ENCODE measurements around the gene RET.

RET gene

GRCh38 chr10:43121444-43121843 lies 44.6 kb downstream of the RET start:
- DNase-seq (ENCODE audit: low read depth) = no peak

- no peak for DNase-seq (ENCODE audit: low read depth)
Observed at GRCh38 chr10:43122096-43122495, 45.2 kb downstream of the RET start.

GRCh38 chr10:43122826-43123225 lies 46.0 kb downstream of the RET start:
- DNase-seq (ENCODE audit: low read depth) = no peak

- DNase-seq (ENCODE audit: low read depth) = no peak
Observed at GRCh38 chr10:43123361-43124093, 46.7 kb downstream of the RET start.

DNA sequence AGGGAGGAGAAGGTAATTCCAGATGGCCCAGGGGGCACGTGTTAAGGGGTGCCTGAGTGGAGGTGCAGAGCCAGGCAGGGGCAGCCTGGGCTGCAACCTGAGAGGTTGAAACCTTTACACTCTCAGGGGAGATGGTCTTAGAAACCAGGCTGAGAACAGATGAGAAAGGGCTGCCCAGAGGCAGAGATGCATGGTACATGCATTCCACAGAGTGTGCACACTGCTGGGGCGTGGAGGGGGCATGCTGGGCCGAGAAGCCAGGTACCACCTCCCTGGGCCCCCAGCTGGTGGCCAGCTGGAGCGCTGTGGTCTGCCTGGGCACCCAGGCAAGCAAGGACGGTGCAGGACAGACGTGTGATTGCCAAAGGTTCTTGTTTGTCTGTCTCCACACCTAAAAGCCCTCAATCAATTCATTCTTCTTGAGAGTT lies 47.2 kb downstream of the RET start:
- DNase-seq (ENCODE audit: low read depth) = no peak

DNA sequence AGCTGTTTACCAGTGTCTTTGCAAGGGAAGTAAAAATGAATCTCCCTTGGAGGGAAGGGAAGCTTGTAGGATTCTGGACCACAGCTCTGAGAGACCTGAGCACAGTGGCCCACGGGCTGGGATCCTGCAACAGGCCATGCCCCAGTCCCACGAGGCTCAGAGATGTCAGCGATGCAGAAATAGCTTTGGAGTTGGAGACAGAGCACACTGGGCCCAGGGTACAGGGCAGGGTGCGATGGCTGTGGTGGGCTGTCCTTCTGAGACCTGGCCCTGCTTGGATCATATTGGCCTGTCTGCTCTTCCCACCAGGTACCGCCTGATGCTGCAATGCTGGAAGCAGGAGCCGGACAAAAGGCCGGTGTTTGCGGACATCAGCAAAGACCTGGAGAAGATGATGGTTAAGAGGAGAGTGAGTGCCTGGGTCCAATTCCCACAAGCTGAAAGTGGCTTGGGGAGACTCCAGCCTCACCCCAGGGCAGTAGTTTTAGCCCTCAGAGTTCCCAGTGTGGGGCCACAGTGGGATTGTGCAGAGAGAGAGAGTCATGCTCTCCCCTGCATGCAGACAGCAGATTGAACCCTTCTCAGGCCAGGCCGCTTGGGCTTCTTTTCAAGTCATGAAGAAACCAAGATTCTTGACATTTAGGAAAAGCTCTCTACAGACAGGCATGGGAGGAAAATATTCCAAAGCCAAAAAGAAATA lies 47.9 kb downstream of the RET start:
- no peak for DNase-seq (ENCODE audit: low read depth)

DNA sequence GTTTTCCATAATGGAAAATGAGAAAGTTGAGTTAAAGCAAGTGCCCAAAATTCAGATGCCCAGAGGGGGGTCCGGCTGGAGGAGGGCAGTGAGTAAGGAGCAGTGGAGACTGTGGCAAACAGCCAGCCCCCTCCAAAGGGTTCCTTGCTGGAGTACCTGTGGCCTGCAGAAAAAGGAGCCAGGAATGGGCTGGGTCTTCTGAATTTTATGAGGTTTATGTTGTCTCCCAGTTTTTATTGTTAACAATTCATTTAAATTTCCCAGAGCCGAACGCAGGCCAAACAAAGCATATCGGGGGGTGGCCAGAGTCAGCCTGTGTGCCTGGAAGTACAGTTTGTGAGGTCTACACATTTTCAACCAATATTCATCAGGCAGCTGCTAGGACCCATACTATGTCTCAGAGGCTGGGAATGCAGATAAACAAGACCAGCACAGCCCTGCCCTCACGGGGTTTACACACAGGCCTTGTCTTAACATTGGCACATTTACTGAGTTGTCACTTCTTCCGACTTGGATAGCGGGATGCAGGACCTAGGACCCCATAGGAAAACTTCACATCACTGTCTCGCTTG lies 48.5 kb downstream of the RET start:
- no peak for DNase-seq (ENCODE audit: low read depth)

DNA sequence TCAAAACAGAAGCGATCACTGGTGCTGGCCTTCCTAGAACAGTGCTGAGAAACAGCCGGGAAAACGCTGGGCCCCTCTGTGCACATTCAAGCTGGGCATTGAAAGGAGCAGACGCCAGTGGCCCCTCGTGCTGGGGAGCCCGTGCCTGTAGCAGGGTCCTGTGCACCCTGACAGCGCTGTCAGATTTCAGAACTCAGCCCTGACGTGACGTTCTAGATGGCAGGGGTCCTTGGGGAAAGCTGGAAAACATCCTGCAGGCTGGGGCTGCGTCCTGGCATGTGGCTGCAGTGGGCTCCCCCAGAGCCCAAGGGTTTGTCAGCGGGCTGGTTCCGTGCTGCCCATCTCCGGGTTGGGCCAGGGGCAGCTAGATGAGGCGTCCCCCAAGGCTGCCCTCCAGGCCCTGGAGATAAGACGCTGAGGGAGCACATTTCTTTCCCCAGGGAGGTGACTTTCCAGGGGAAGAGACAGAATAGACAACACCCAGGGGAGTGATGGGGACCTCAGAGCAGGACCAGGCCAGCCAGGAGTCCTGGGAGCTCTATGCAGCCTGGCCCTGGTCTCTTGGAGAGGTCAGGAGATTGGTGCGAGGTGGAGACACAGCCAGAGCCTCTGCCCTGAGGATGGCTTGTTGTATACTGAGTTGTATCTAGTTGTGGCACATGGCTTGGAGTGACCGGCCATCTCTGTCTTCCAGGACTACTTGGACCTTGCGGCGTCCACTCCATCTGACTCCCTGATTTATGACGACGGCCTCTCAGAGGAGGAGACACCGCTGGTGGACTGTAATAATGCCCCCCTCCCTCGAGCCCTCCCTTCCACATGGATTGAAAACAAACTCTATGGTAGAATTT lies 49.2 kb downstream of the RET start:
- no peak for DNase-seq (ENCODE audit: low read depth)

GRCh38 chr10:43126759-43127424 lies 50.0 kb downstream of the RET start:
- no peak for DNase-seq (ENCODE audit: low read depth)

DNA sequence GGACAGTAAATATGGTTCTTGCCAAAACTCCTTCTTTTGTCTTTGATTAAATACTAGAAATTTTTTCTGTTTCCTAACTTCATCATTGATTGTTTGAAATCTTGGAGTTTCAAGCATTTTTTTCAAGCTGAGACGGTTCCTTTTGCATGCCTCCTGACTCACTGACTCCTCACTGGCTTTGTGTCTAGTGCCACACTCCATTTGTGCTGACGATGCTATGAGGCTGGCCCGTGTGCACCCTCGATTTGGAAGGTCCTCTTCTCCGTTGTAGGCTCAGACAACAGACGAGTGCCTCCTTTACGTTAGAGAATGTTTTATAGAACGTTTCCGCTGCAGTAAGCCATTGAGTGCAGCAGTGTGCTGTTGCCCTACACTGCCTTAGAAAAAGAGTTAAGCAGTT lies 50.6 kb downstream of the RET start:
- DNase-seq (ENCODE audit: low read depth) = no peak

- DNase-seq (ENCODE audit: low read depth) = no peak
Observed at GRCh38 chr10:43128331-43128730, 51.5 kb downstream of the RET start.

GRCh38 chr10:43128958-43129706 lies 52.3 kb downstream of the RET start:
- DNase-seq (ENCODE audit: low read depth) = no peak

GRCh38 chr10:43130770-43131171 lies 53.9 kb downstream of the RET start:
- DNase-seq (ENCODE audit: low read depth) = no peak

GRCh38 chr10:43131256-43131655 lies 54.4 kb downstream of the RET start:
- DNase-seq (ENCODE audit: low read depth) = no peak

- DNase-seq (ENCODE audit: low read depth) = no peak
Observed at GRCh38 chr10:43131906-43132305, 55.0 kb downstream of the RET start.

DNA sequence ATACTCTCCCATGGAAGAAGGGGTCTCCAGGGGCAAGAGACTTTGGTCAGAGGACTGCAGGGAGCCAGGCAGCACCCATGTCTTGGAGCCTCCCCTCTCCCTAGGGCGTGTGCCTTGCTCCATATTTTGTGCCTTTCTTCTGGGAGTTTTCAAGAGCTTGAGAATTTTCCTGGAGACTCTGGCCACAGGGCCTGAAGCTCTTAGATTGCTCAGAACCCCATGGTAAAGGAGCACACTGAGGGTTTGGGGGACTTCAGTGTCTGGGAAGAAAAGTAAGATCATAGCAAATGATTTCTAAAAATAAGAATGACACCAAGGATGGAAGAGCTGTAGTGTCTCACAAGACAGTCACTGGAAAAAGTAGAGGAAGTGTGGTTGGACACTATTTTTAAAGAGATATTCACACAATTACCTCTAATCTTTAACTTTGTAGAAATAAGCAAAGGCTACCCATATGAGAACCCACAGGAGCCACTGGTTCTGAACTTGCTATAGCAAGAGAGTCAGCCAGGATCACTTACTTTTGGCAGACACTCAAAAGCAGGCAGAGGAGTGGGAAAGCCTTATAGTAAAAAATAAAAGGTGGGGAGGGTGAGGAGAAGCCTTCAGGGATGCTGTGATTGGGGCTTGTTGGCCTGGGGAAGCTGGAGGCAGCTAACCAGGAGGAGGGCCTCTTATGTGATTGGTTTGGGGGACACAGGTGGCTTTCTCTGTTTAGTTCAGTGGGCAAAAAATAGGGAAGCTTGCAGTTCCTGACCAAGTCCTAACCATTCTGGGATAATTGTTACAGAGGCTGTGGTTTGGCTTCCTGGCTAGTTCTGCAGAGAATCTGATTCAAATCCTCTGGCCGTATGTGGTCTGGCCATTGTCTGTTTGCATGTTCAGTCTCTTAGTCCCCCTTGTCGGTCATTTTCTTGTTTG lies 56.3 kb downstream of the RET start:
- no peak for DNase-seq (ENCODE audit: low read depth)

DNA sequence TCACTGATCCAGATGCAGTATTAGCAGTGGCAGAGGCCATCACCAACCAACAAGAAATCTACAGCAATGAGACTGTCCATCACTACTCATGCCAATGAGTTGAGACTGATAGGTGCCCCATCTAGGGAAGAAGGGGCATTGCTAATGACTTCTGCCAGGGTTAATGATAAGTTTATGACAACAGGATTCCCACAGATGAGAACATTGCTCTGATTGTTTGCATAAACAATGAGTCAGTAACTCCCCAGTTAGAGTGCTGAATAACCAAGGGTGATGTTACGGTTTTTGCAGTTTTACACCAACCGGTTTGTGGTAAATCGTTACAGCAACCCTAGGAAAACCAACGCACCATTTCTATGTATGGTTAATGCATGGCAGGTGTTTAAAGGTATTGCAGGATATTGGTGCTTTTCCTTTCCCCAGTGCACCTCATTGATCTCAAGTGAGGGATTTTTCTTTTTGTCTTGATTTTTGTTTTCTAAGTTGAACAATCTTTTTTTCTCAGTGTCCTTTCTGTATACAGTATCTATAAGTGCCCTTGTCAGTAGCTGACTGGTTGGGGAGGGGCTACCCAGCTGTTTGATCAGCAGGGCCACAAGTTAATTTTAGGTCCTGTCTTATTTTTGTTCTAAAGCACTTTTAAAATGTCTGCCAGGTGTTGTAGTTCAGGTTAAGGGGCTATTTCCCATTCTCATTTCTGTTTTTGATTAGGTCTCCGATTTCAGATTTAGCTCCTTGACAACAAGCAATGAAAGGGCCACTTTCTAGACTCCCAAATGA lies 57.4 kb downstream of the RET start:
- DNase-seq (ENCODE audit: low read depth) = no peak

DNA sequence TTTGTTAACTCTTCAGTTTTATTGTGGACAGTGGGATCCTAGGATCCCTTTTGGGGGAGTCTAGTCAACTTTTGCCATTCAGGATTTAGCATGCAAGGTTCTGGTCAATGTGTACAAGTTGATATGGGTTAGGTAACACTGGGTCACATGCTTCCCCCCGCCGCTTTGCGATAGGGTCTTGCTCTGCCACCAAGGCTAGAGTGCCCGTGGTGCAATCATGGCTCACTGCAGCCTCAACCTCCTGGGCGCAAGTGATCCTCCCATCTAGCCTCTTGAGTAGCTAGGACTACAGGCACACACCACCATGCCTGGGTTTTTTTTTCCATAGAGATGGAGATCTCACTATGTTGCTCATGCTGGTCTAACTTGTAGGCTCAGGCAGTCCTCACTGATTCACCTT lies 58.2 kb downstream of the RET start:
- no peak for DNase-seq (ENCODE audit: low read depth)

- DNase-seq (ENCODE audit: low read depth) = no peak
Observed at GRCh38 chr10:43135656-43136055, 58.8 kb downstream of the RET start.
